HCT116 (cell line): ENCODE data around the gene CAV2. TPM values are rescaled to one million over a fixed set of nuclear protein-coding genes. Genes with fewer than 3 reads are reported as not detected.

Experiments
- ATAC-seq: fragments of 200-7000 bp; cut with Tn5 transposase; 2 replicates; pipeline ENCODE4 v1.9.1; 2020; ENCODE audit warnings: mild to moderate bottlenecking, moderate library complexity
- BruUV-seq: library from RNA; stranded (reverse); fragments of 400-500 nt; replicated peaks from 2 replicates; lab custom pipeline; 2021; lab: Mats Ljungman, UMichigan
- CTCF ChIA-PET: fragments of 300-600 bp; sonication (Branson Sonifier 250); formaldehyde crosslinking; loops from one replicate; lab custom pipeline; 2021; ENCODE audit warnings: antibody characterized with exemption; lab: Charles Lee
- POLR2A ChIA-PET: fragments of 300-600, 350-600 bp; sonication (Branson Sonifier 250); formaldehyde crosslinking; loops from one replicate; lab custom pipeline; 2021; ENCODE audit warnings: antibody characterized with exemption; lab: Charles Lee
- RAD21 ChIA-PET, 2 experiments: fragments of 300-600 bp; sonication (Branson Sonifier 250); formaldehyde crosslinking; loops; one replicate each; lab custom pipeline; 2023; ENCODE audit warnings: low total read pairs in 2 of 2; ENCODE audit not compliant: uncharacterized antibody in 2 of 2, unreplicated experiment in 2 of 2, low non-redundant PET in 1 of 2; lab: Charles Lee
- DNase-seq: peaks from one replicate; pipeline ENCODE4 v3.0.0-alpha.2; 2010; ENCODE audit warnings: low read depth, low spot score
- H2AFZ ChIP-seq: fragments of 200-600 bp; shearing (Covaris generic), sonication (generic); 2 replicates; pipeline ENCODE4 v1.6.1; 2017; ENCODE audit warnings: low read depth, mixed run types, mixed read lengths, antibody characterized with exemption, low read length; ENCODE audit not compliant: poor library complexity, severe bottlenecking
- H3K27ac ChIP-seq: 2 replicates; pipeline ENCODE4 v1.5.1; 2012; ENCODE audit warnings: low read depth, low read length
- H3K27me3 ChIP-seq: fragments of 200-600 bp; sonication (generic); 2 replicates; pipeline ENCODE4 v1.6.1; 2016; ENCODE audit warnings: mixed run types, low read length, mixed read lengths; ENCODE audit not compliant: insufficient read depth
- H3K36me3 ChIP-seq, 2 experiments: fragments of 200-500 bp in 1 of 2; fragments of 200-600 bp in 1 of 2; sonication (Bioruptor generic) in 1 of 2; sonication (generic) in 1 of 2; 2 replicates each; pipeline versions ENCODE4 v1.5.1 to v1.6.1; 2014 to 2016; ENCODE audit warnings: low read length in 2 of 2, inconsistent platforms in 1 of 2, mixed read lengths in 1 of 2, mixed run types in 1 of 2; ENCODE audit not compliant: insufficient read depth in 2 of 2, control insufficient read depth in 1 of 2
- H3K4me1 ChIP-seq, 2 experiments: fragments of 200-600 bp in 1 of 2; sonication (generic) in 1 of 2; 2 replicates each; pipeline versions ENCODE4 v1.5.1 to v1.6.1; 2012 to 2017; ENCODE audit warnings: low read length in 2 of 2, inconsistent platforms in 1 of 2, mild to moderate bottlenecking in 1 of 2, mixed read lengths in 1 of 2, mixed run types in 1 of 2, moderate library complexity in 1 of 2; ENCODE audit not compliant: insufficient read depth in 2 of 2, control insufficient read depth in 1 of 2
- H3K4me2 ChIP-seq: fragments of 200-600 bp; sonication (generic); 2 replicates; pipeline ENCODE4 v1.6.1; 2017; ENCODE audit warnings: mixed run types, low read length, mixed read lengths
- H3K4me3 ChIP-seq, 2 experiments: fragments of 200-600 bp in 1 of 2; sonication (generic) in 1 of 2; replicated peaks in 1 of 2; 2 replicates each; pipeline ENCODE4 v1.5.1; 2011 to 2016; ENCODE audit warnings: low read length in 2 of 2, control low read depth in 1 of 2, low read depth in 1 of 2, mild to moderate bottlenecking in 1 of 2, mixed read lengths in 1 of 2, mixed run types in 1 of 2
- H3K79me2 ChIP-seq: fragments of 200-600 bp; sonication (generic); 2 replicates; pipeline ENCODE4 v1.6.1; 2017; ENCODE audit warnings: mild to moderate bottlenecking, mixed run types, low read length, moderate library complexity, mixed read lengths; ENCODE audit not compliant: insufficient read depth
- H3K9ac ChIP-seq: fragments of 200-600 bp; sonication (generic); 2 replicates; pipeline ENCODE4 v1.6.1; 2016; ENCODE audit warnings: low read length, mixed read lengths
- H3K9me2 ChIP-seq: fragments of 200-600 bp; sonication (generic), shearing (Covaris generic); 2 replicates; pipeline ENCODE4 v1.6.1; 2017; ENCODE audit warnings: mixed run types, mild to moderate bottlenecking, moderate library complexity; ENCODE audit not compliant: insufficient read depth
- H3K9me3 ChIP-seq, 2 experiments: fragments of 200-500 bp in 1 of 2; fragments of 200-600 bp in 1 of 2; sonication (Bioruptor generic) in 1 of 2; sonication (generic) in 1 of 2; 2 replicates each; pipeline ENCODE4 v1.6.1; 2014 to 2017; ENCODE audit warnings: low read length in 2 of 2, mixed read lengths in 2 of 2, inconsistent platforms in 1 of 2, low read depth in 1 of 2, mild to moderate bottlenecking in 1 of 2, mixed run types in 1 of 2, moderate library complexity in 1 of 2; ENCODE audit not compliant: control insufficient read depth in 1 of 2, insufficient read depth in 1 of 2
- H4K20me1 ChIP-seq: fragments of 200-600 bp; sonication (generic), shearing (Covaris generic); 2 replicates; pipeline ENCODE4 v1.6.1; 2017; ENCODE audit warnings: mixed run types, mild to moderate bottlenecking, moderate library complexity; ENCODE audit not compliant: insufficient read depth
- CEBPB ChIP-seq: IDR thresholded peaks from 2 replicates; pipeline ENCODE4 v1.6.1; 2012; ENCODE audit warnings: low read depth
- EGR1 ChIP-seq: IDR thresholded peaks from 2 replicates; pipeline ENCODE4 v1.6.1; 2012; ENCODE audit warnings: low read depth
- FOSL1 ChIP-seq: IDR thresholded peaks from 2 replicates; pipeline ENCODE4 v1.6.1; 2012; ENCODE audit warnings: low read depth
- POLR2A ChIP-seq: IDR thresholded peaks from 2 replicates; pipeline ENCODE4 v1.7.0; 2011; ENCODE audit warnings: borderline replicate concordance; ENCODE audit not compliant: insufficient read depth, insufficient read length; ENCODE audit errors: extremely low read depth
- POLR2AphosphoS5 ChIP-seq: IDR thresholded peaks from 2 replicates; pipeline ENCODE4 v1.6.1; 2011; ENCODE audit warnings: mild to moderate bottlenecking, low read depth, low read length, moderate library complexity
- intact Hi-C: fragments of 100-400 bp; cut with micrococcal nuclease; formaldehyde crosslinking; loops from 2 replicates; pipeline ENCODE4 v1.10.0; 2022
- total RNA-seq: library from RNA; stranded (reverse); gene quantifications from one replicate; pipeline ENCODE4 v1.2.1, GENCODE V29; 2021; ENCODE audit not compliant: unreplicated experiment
- TF ChIP-seq, protein P1 (sequence below): IDR thresholded peaks from 2 replicates; pipeline ENCODE4 v1.6.1; 2012

The CAV2 gene
- total RNA-seq, 1 experiment from 2014 or later = 157 TPM

- CTCF ChIA-PET = no interaction called here
These were observed 38.6 kb downstream of the CAV2 start for GRCh38 chr7:116538138-116538537.

GRCh38 chr7:116539879-116540278, 40.3 kb downstream of the CAV2 start:
- peaks cover 0 to 19% of the 10 kb centered on the region in 2 experiments; a peak in 2 of 4 replicates for H3K4me1 ChIP-seq
- POLR2A ChIA-PET = no interaction called here
- RAD21 ChIA-PET = no interaction called here
- BruUV-seq = no TSS peak
- no peaks in the 10 kb centered on the region for H3K9me2 ChIP-seq
- no peak overlapping the region for H3K9ac ChIP-seq
- H3K79me2 ChIP-seq = peaks cover 98% of the 10 kb centered on the region
- H2AFZ ChIP-seq = no peak overlapping the region
- intact Hi-C loops = no loop called here
- H3K4me2 ChIP-seq = no peak overlapping the region
- TF ChIP-seq, protein P1, sequence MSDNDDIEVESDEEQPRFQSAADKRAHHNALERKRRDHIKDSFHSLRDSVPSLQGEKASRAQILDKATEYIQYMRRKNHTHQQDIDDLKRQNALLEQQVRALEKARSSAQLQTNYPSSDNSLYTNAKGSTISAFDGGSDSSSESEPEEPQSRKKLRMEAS = no peak
- TF ChIP-seq FOSL1 = no peak
- no peak for TF ChIP-seq POLR2AphosphoS5
- TF ChIP-seq, all 23 proteins: peak for 0
- CTCF ChIA-PET = no interaction called here
- no peak overlapping the region for H3K4me3 ChIP-seq
- ATAC-seq (no peak), DNase-seq (no peak)
- no peaks in the 10 kb centered on the region for H3K9me3 ChIP-seq
- H3K36me3 ChIP-seq = peaks cover 11 to 86% of the 10 kb centered on the region in 2 experiments
- H3K27me3 ChIP-seq = no peaks in the 10 kb centered on the region
- H3K27ac ChIP-seq = no peak overlapping the region
- H4K20me1 ChIP-seq = peaks cover 19% of the 10 kb centered on the region; the same call in 1 of the 2 replicates

More at GRCh38 chr7:116538138-116538537, 38.6 kb downstream of the CAV2 start:
- H3K27ac ChIP-seq = no peak overlapping the region
- intact Hi-C loops = no loop called here
- no peaks in the 10 kb centered on the region for H3K9me3 ChIP-seq
- H3K4me2 ChIP-seq = no peak overlapping the region
- H3K79me2 ChIP-seq = peaks cover 95% of the 10 kb centered on the region
- H3K36me3 ChIP-seq = peaks cover 12 to 73% of the 10 kb centered on the region in 2 experiments
- DNase-seq (no peak), ATAC-seq (no peak)
- H4K20me1 ChIP-seq = peaks cover 10% of the 10 kb centered on the region; the same call in 1 of the 2 replicates
- ChIA-PET POLR2A (no interaction called here), RAD21 (no interaction called here)
- no peak for TF ChIP-seq EGR1
- no peak for TF ChIP-seq POLR2A
- no peak for TF ChIP-seq CEBPB
- H3K4me1 ChIP-seq = peaks cover 0 to 20% of the 10 kb centered on the region in 2 experiments; a peak in 2 of 4 replicates
- H3K9ac ChIP-seq = no peak overlapping the region
- no peaks in the 10 kb centered on the region for H3K27me3 ChIP-seq
- no peaks in the 10 kb centered on the region for H3K9me2 ChIP-seq
- no TSS peak for BruUV-seq
- H2AFZ ChIP-seq = no peak overlapping the region
- no peak overlapping the region for H3K4me3 ChIP-seq
